Activated naive CD8-positive, alpha-beta T cell treated with anti-CD3 and anti-CD28 coated beads, Interleukin-2, amount 50 U/mL, for 16 hours (primary cell): ENCODE results near the gene RAD18.

ENCODE experiments used
- DNase-seq: peaks from one replicate; pipeline ENCODE4 v3.0.0-alpha.2; 2020; ENCODE audit warnings: low read depth, low spot score

The RAD18 gene

DNA sequence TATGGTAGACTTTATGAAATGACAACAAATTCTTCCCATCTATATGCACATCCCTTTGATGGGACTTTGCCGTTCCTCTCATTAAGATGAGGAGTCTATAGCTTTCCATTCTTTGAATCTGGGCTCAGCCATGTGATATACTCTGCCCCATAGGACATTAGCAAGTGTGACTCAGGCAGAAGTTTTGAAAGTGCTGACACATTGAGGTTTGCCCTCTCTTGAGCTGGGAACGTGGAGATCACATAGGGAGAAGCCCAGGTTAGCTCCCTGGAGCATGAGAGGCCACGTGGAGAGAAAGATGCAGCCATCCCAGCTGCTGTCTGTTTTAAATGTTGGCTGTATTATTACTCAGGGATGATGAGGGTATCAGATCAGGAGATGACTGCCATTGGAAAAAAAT lies 126.1 kb downstream of the RAD18 start:
- no peak for DNase-seq

DNA sequence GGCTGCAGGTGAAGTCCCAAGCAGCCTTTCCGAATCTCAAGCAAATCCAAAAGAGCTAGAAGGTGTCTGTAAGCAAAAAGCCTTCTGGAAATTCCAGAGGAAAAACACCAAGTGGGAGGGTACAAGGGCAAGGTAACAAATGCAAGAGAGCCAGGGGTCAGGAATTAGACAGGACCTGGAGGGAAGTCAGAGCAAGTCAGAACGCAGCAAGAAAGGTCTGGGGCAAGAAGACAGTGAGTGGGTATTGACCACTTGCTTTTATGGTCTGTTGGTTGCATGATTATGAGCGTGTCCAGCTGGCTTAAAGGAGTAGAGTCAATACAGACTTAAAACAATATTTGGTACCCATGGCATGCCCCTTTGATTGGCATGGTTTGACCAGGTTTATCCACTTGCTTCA lies 127.2 kb downstream of the RAD18 start:
- no peak for DNase-seq

GRCh38 chr3:8835385-8835784 lies 127.9 kb downstream of the RAD18 start:
- DNase-seq: no peak

DNA sequence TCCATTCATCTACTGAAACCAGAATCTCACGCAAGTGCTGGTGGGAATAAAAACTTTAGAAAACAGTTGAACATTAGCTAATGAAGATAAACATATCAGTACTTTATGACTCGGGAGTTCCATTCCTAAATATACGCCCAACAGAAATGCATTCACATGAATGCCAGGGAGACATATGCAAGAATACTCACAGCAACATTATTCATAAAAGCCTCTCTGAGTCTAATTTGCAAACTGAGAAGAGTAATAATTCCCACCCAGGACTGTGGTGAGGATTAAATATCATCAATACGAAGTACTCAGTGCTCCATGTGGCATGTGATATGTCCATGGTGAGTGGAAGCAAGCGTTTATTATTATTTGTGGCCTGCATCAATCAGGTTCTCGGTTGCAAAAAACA lies 128.3 kb downstream of the RAD18 start:
- no peak for DNase-seq

- no peak for DNase-seq
These were observed 135.6 kb downstream of the RAD18 start for GRCh38 chr3:8827641-8828040.
